Measurements from ENCODE around the gene LAMA3.

DNA sequence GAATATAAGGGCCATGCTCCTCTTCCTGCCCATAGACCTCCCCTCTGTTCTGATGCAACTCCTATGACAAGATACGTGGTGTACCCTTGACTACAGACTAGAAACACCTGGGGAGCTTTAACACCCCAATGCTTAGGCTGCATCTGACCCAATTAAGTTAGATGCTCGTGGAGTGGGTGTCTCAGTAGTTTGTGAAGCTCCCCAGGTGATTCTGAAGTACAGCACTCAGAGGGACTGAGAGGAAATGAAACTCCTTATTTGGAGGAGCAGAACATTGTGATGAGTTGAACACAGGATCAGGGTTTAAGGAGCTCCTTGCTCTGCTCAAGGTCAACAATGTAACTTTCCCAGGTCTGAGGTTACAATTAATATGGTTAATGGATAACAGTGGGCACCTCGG is 245.0 kb downstream of the LAMA3 start:
- TF ChIP-seq TCF7L2 (IDR thresholded peaks at IDR 0.05; ENCODE audit: low read depth, low read length) (no peak), SIN3A (IDR thresholded peaks at IDR 0.05; ENCODE audit: borderline replicate concordance, insufficient read depth, low read depth, low read length) (no peak), POLR2AphosphoS5 (IDR thresholded peaks at IDR 0.05; ENCODE audit: low read depth, low read length) (no peak)
- TF ChIP-seq, protein P1, sequence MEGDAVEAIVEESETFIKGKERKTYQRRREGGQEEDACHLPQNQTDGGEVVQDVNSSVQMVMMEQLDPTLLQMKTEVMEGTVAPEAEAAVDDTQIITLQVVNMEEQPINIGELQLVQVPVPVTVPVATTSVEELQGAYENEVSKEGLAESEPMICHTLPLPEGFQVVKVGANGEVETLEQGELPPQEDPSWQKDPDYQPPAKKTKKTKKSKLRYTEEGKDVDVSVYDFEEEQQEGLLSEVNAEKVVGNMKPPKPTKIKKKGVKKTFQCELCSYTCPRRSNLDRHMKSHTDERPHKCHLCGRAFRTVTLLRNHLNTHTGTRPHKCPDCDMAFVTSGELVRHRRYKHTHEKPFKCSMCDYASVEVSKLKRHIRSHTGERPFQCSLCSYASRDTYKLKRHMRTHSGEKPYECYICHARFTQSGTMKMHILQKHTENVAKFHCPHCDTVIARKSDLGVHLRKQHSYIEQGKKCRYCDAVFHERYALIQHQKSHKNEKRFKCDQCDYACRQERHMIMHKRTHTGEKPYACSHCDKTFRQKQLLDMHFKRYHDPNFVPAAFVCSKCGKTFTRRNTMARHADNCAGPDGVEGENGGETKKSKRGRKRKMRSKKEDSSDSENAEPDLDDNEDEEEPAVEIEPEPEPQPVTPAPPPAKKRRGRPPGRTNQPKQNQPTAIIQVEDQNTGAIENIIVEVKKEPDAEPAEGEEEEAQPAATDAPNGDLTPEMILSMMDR (IDR thresholded peaks at IDR 0.05) = no peak
- TF ChIP-seq, protein P2, sequence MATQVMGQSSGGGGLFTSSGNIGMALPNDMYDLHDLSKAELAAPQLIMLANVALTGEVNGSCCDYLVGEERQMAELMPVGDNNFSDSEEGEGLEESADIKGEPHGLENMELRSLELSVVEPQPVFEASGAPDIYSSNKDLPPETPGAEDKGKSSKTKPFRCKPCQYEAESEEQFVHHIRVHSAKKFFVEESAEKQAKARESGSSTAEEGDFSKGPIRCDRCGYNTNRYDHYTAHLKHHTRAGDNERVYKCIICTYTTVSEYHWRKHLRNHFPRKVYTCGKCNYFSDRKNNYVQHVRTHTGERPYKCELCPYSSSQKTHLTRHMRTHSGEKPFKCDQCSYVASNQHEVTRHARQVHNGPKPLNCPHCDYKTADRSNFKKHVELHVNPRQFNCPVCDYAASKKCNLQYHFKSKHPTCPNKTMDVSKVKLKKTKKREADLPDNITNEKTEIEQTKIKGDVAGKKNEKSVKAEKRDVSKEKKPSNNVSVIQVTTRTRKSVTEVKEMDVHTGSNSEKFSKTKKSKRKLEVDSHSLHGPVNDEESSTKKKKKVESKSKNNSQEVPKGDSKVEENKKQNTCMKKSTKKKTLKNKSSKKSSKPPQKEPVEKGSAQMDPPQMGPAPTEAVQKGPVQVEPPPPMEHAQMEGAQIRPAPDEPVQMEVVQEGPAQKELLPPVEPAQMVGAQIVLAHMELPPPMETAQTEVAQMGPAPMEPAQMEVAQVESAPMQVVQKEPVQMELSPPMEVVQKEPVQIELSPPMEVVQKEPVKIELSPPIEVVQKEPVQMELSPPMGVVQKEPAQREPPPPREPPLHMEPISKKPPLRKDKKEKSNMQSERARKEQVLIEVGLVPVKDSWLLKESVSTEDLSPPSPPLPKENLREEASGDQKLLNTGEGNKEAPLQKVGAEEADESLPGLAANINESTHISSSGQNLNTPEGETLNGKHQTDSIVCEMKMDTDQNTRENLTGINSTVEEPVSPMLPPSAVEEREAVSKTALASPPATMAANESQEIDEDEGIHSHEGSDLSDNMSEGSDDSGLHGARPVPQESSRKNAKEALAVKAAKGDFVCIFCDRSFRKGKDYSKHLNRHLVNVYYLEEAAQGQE (IDR thresholded peaks at IDR 0.05; ENCODE audit: insufficient read depth in 1 of 2, low read depth in 2 of 2, low read length in 1 of 2) = no peak

All from Panc1 (cell line).